Measurements from ENCODE around the gene NISCH. TPM values are rescaled to one million over a fixed set of nuclear protein-coding genes. Genes with fewer than 3 reads are reported as not detected.

NISCH gene
- total RNA-seq, 2 donors from 2014 or later: 29.2 to 49.6 TPM

- DNase-seq (ENCODE audit: low spot score): no peak
- Histone ChIP-seq H3K4me1 (peaks cover 0 to 71% of the 10 kb centered on the region in 2 donors), H3K27me3 (no peaks in the 10 kb centered on the region), H3K27ac (no peak overlapping the region), H3K4me3 (no peak overlapping the region), H3K36me3 (peaks cover 61% of the 10 kb centered on the region), H3K9me3 (no peaks in the 10 kb centered on the region)
- TF ChIP-seq CTCF (IDR thresholded peaks at IDR 0.05): no peak
Observed at GRCh38 chr3:52492059-52492458, 36.7 kb downstream of the NISCH start.

GRCh38 chr3:52493232-52494017 lies 38.0 kb downstream of the NISCH start:
- no peak for DNase-seq (ENCODE audit: low spot score)
- no peak for TF ChIP-seq CTCF (IDR thresholded peaks at IDR 0.05)
- peaks cover 49% of the 10 kb centered on the region for H3K36me3 ChIP-seq
- no peak overlapping the region for H3K4me3 ChIP-seq
- H3K9me3 ChIP-seq: no peaks in the 10 kb centered on the region
- H3K4me1 ChIP-seq: peaks cover 0 to 71% of the 10 kb centered on the region in 2 donors
- H3K27me3 ChIP-seq: no peaks in the 10 kb centered on the region
- H3K27ac ChIP-seq: no peak overlapping the region

- Histone ChIP-seq H3K27ac (peak overlapping the region; percentile 63 to 69), H3K4me3 (no peak overlapping the region), H3K4me1 (peaks cover 0 to 66% of the 10 kb centered on the region in 2 donors), H3K9me3 (no peaks in the 10 kb centered on the region), H3K27me3 (no peaks in the 10 kb centered on the region), H3K36me3 (peaks cover 39% of the 10 kb centered on the region)
- no peak for TF ChIP-seq CTCF (IDR thresholded peaks at IDR 0.05)
- DNase-seq (ENCODE audit: low spot score): no peak
Observed at GRCh38 chr3:52494445-52494844, 39.0 kb downstream of the NISCH start.

- peak; percentile 77 for DNase-seq (ENCODE audit: low spot score)
- H3K36me3 ChIP-seq: peaks cover 33% of the 10 kb centered on the region
- H3K27me3 ChIP-seq: no peaks in the 10 kb centered on the region
- peak within 1 kb of the TSS; percentile 23 to 49 for H3K4me3 ChIP-seq
- no peaks in the 10 kb centered on the region for H3K9me3 ChIP-seq
- H3K4me1 ChIP-seq: peaks cover 0 to 61% of the 10 kb centered on the region in 2 donors
- H3K27ac ChIP-seq: peak within 1 kb of the TSS; percentile 63 to 69
- no peak for TF ChIP-seq CTCF (IDR thresholded peaks at IDR 0.05)
Observed at GRCh38 chr3:52494886-52495495, 39.6 kb downstream of the NISCH start, which contains the start of gene STAB1. Gene STAB1 (plus strand): TSS chr3:52495338. CDS start chr3:52495414, 76 bp downstream.

- H3K36me3 ChIP-seq: peaks cover 23% of the 10 kb centered on the region
- peak overlapping the region; percentile 23 to 49 for H3K4me3 ChIP-seq
- peaks cover 0 to 53% of the 10 kb centered on the region in 2 donors for H3K4me1 ChIP-seq
- no peaks in the 10 kb centered on the region for H3K27me3 ChIP-seq
- no peak for TF ChIP-seq CTCF (IDR thresholded peaks at IDR 0.05)
- peak overlapping the region; percentile 63 to 69 for H3K27ac ChIP-seq
- peak; percentile 81 for DNase-seq (ENCODE audit: low spot score)
- H3K9me3 ChIP-seq: no peaks in the 10 kb centered on the region
Observed at GRCh38 chr3:52495777-52496602, 40.6 kb downstream of the NISCH start.
